Erythroblast (primary cell): ENCODE data around the gene PROM2.

Source experiments
- GATA1 ChIP-seq: IDR thresholded peaks from 2 replicates; pipeline ENCODE4 v1.6.1; 2011; ENCODE audit warnings: low read depth, mild to moderate bottlenecking, control low read depth, low read length, moderate library complexity
- POLR2A ChIP-seq: IDR thresholded peaks from 2 replicates; pipeline ENCODE4 v1.6.1; 2011; ENCODE audit warnings: mild to moderate bottlenecking, low read length

- TF ChIP-seq POLR2A, result no peak
- no peak for TF ChIP-seq GATA1
These were observed 42.3 kb downstream of the PROM2 start for GRCh38 chr2:95316466-95317122.
